ENCODE results near the gene FOXL2. TPM values are rescaled to one million over a fixed set of nuclear protein-coding genes. Genes with fewer than 3 reads are reported as not detected.

Gene FOXL2
- total RNA-seq, 1 experiment from 2014 or later, result 0.22 TPM

- H4K20me1 ChIP-seq (ENCODE audit: control insufficient read depth, insufficient read depth, insufficient read length), result no peaks in the 10 kb centered on the region
- H2BK15ac ChIP-seq (ENCODE audit: low read depth, low read length), result no peak overlapping the region
- no peak overlapping the region for H4K8ac ChIP-seq (replicated peaks; ENCODE audit: insufficient read length, low read depth, low read length)
- peak overlapping the region; percentile 30 for H3K18ac ChIP-seq (ENCODE audit: insufficient read length, low read depth, low read length)
- no peak overlapping the region for H3K27ac ChIP-seq (ENCODE audit: insufficient read length, low read depth, low read length)
- no peak overlapping the region for H2BK12ac ChIP-seq (ENCODE audit: insufficient read length, low read depth, low read length)
- peak overlapping the region in 1 of 3 experiments; percentile 34; a peak in 1 of 7 replicates for H3K27ac Mint-ChIP-seq
- no peak overlapping the region for H3T11ph ChIP-seq (ENCODE audit: low read length)
- peak overlapping the region; percentile 80 for H3K14ac ChIP-seq (ENCODE audit: insufficient read depth, low read length)
- H3K27me3 ChIP-seq (ENCODE audit: insufficient read depth, low read length), result peaks cover 48% of the 10 kb centered on the region
- H3K36me3 Mint-ChIP-seq (ENCODE audit: insufficient read depth in 1 of 3, low read depth in 3 of 3), result peaks cover 0 to 7% (median 0%) of the 10 kb centered on the region in 3 experiments; a peak in 3 of 7 replicates
- H3K56ac ChIP-seq (ENCODE audit: insufficient read length, low read depth, low read length), result no peak overlapping the region
- H4K5ac ChIP-seq (ENCODE audit: insufficient read length, low read depth, low read length), result no peak overlapping the region
- no peak overlapping the region for H3K23ac ChIP-seq (ENCODE audit: insufficient read length, low read depth, low read length)
- WGBS (ENCODE audit: extremely low coverage, insufficient read length, low lambda C conversion rate), result no CpG with 5 or more reads among the region's 27 CpGs
- H3K9ac ChIP-seq (ENCODE audit: extremely low read depth, insufficient read length, low read length), result no peak overlapping the region
- peaks cover 24% of the 10 kb centered on the region for H3K23me2 ChIP-seq (ENCODE audit: insufficient read length, low read depth, low read length, poor library complexity, severe bottlenecking)
- peak; percentile 41 for DNase-seq
- no peaks in the 10 kb centered on the region for H3K9me3 ChIP-seq (ENCODE audit: control insufficient read depth, low read depth, low read length)
- H3K4me2 ChIP-seq (ENCODE audit: insufficient read depth, insufficient read length, low read length), result peak overlapping the region; percentile 30
- H2AK5ac ChIP-seq (ENCODE audit: insufficient read length, low read length), result no peak overlapping the region
- no peaks in the 10 kb centered on the region for H3K79me2 ChIP-seq (ENCODE audit: insufficient read depth, low read length)
- peaks cover 2 to 5% of the 10 kb centered on the region in 2 experiments; a peak in 4 of 5 replicates for H3K9me3 Mint-ChIP-seq
- H2AFZ ChIP-seq (ENCODE audit: low read length), result no peak overlapping the region
- H3K4ac ChIP-seq (ENCODE audit: low read depth, low read length), result no peak overlapping the region
- H3K4me3 Mint-ChIP-seq, result peak overlapping the region; percentile 40 to 81
- no peak overlapping the region for H2BK20ac ChIP-seq (ENCODE audit: low read depth, low read length, poor library complexity, severe bottlenecking)
- H4K91ac ChIP-seq (ENCODE audit: insufficient read length, low read depth, low read length), result no peak overlapping the region
- H2BK5ac ChIP-seq (ENCODE audit: insufficient read length, low read length), result no peak overlapping the region
- no peaks in the 10 kb centered on the region for H3K79me1 ChIP-seq (ENCODE audit: insufficient read depth, low read depth, low read length, poor library complexity, severe bottlenecking)
- H3K4me1 Mint-ChIP-seq, result peaks cover 33 to 36% of the 10 kb centered on the region in 2 experiments
- peaks cover 7% of the 10 kb centered on the region; the same call in 1 of the 2 replicates for H3K4me1 ChIP-seq (ENCODE audit: insufficient read depth, low read length)
- no peak overlapping the region for H2BK120ac ChIP-seq (ENCODE audit: low read depth, low read length, poor library complexity, severe bottlenecking)
- no peak for TF ChIP-seq CTCF (conservative IDR thresholded peaks at IDR 0.05)
- H3K27me3 Mint-ChIP-seq (ENCODE audit: low read depth), result peaks cover 98% of the 10 kb centered on the region
These were observed 2.6 kb upstream of the FOXL2 start for GRCh38 chr3:138949445-138950005.

All from H9 (cell line).